ENCODE measurements around the gene FAM83B. TPM values are rescaled to one million over a fixed set of nuclear protein-coding genes. Genes with fewer than 3 reads are reported as not detected.

The FAM83B gene
- total RNA-seq, 1 donor from 2014 or later = not detected

DNA sequence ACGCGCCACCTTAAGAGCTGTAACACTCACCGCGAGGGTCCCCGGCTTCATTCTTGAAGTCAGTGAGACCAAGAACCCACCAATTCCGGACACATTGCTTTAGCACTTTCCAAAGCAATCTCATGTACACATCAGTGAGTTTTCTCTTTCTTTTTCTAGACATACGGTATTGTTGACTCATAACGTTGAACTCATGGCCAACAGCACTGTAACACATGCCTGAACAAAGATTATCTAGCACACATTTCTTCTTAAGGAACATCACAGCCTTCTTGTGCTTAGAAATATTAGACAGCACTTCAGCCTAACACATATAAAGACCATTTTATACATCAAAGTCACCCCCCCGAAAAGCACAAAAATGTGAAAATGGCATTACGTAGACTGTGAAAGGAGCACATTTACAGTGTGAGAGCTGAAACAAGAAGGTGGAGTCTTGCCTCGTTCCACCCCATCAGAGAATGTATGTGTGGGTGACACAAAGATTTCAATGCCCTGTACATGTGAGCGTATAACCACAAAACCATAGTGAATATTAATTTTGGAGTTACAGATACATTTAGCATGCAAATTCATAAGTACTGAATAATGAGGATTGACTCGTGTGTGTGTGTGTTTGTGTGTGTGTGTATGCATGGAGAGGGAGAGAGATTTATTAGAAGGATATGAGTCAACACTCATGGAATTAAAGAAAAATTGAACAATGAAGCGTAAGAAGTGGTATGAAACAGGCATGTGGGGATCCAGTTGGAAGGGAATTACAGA lies 134.1 kb downstream of the FAM83B start:
- no peak for DNase-seq (ENCODE audit: low read depth, low spot score)

DNA sequence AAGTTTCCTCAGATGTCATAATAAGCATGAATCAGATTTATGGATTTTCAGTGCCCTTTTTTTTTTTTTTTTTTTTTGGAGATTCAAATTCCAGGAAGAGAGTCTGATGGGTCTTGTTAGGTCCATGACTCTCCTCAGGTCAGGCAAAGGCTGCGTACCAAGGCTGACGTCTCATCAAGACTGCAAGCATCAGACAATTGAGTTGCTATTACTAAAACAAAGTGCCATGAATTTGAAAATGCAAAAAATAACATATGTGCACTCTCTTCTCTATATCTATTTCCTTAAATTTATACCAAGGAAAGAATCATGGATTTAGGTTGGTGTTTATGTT lies 134.7 kb downstream of the FAM83B start:
- no peak for DNase-seq (ENCODE audit: low read depth, low spot score)

DNA sequence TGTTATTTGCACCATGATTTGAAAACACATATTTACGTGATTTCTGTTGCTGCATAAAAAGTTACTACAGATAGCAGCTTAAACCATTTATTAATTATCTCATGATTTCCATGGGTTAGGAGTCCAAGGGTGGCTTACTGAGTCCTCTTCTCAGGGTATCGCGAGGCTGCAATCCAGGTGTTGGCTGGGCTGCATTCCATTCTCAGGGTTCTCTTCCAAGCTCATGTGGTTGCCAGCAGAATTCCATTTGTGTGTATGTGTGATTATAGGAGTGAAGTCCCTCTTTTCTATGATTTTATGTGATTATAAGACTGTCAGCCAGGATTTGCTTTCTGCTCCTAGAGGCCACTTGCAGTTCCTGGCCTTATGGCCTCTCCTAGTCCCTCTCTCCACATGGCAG lies 135.1 kb downstream of the FAM83B start:
- DNase-seq (ENCODE audit: low read depth, low spot score) = no peak

DNA sequence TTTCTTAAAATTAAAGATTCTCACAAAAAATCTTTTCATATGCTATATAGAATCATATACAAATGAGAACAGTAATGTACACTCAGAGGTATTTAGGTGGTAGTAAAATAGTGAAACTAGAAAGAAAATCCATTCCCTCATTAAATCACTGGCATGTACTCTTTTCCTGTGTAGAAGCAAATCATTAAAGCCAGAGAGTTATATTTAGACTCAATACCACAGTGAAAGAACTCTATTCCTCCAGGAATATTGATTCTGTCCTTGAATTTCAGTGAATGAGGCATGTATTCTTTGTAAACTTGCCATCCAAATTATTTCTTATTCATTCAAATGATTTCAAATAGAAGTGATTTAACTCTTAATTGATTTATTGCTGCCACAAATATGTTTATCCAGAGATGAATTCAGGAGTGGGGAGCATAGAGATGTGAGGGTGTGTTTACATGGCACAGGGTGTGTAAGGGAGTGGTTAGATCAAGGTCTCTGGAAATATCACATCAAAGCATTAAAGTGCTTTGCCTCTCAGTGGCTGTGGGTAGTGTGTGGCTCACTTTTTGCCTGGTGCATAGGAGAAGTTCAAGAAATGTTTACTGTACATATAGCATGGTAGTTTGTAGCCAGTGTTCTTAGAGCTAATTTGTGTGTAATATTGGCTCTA lies 141.2 kb downstream of the FAM83B start:
- DNase-seq (ENCODE audit: low read depth, low spot score) = no peak

DNA sequence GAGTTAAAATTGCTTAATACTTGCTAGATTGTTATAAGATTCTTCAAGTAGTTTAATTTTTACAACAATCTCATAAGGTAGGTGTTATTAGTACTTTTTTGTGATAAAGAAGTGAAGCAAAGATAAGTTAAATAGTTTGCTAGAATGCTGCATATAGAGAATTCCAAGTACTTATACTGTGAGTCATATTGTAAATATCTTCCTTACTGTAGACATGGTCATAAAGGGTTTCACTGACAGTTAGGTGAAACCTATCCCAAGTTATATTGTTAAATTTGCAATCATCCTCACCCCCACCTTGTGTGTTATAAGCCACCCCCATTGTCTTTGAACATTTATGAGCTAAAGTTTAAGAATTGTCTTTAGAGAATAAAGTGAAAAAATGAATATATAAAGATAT lies 142.0 kb downstream of the FAM83B start:
- DNase-seq (ENCODE audit: low read depth, low spot score) = no peak

DNA sequence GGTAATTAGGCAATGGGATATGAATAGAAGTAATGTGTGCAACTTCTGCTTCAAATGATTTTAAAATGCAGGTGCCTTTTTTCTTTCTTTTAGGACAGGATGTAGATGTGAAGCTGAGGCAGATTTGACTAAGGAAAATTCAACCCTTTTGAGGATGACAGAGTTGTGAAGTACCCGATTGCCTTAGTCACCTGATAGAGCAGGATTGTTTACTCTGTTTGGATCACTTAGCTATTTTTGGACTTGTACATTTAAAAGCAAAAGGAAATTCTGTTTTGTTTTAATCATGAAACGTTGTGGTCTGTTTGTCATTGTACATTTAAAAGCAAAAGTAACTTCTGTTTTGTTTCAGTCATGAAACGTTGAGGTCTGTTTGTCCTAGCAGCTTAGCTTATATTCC lies 143.4 kb downstream of the FAM83B start:
- DNase-seq (ENCODE audit: low read depth, low spot score) = no peak

Data from pulmonary artery endothelial cell (primary cell).